Activated CD4-positive, alpha-beta T cell treated with anti-CD3 and anti-CD28 coated beads, Interleukin-2, amount 50 U/mL, for 48 hours (primary cell): ENCODE data around the gene ZNF841.
"Not testable (repeated sequence)": the region's sequence is repeated elsewhere in the genome, so short reads cannot be mapped to it uniquely, and the experiment has no call there.

Experiments used
- DNase-seq, 2 experiments: peaks; one replicate each; pipeline ENCODE4 v3.0.0-alpha.2; 2020

Gene ZNF841

GRCh38 chr19:52066258-52066863 lies 29.2 kb downstream of the ZNF841 start:
- no peak for DNase-seq

DNA sequence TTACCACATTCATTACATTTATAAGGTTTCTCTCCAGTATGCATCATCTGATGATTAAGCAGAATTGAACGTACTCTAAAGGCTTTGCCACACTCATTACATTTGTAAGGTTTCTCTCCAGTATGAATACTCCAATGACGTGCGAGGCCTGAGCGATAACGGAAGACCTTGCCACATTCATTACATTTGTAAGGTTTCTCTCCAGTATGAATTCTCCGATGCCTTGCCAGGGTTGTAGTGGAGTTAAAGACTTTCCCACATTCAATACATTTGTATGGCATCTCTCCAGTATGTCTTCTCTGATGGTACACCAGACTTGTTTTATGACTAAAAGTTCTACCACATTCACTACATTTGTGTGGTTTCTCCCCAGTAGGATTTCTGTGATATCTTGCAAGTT lies 30.2 kb downstream of the ZNF841 start:
- no peak for DNase-seq

- not testable (repeated sequence) for DNase-seq
Observed at GRCh38 chr19:52056480-52056879, 39.1 kb downstream of the ZNF841 start.

DNA sequence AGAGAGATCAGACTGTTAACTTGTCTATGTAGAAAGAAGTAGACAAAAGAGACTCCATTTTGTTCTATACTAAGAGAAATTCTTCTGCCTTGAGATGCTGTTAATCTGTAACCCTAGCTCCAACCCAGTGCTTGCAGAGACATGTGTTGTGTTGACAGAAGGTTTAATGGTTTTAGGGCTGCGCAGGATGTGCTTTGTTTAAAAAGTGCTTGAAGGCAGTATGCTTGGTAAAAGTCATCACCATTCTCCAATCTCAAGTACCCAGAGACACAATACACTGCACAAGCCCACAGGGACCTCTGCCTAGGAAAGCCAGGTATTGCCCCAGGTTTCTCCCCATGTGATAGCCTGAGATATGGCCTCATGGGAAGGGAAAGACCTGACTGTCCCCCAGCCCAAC lies 43.8 kb downstream of the ZNF841 start:
- not testable (repeated sequence) for DNase-seq

DNA sequence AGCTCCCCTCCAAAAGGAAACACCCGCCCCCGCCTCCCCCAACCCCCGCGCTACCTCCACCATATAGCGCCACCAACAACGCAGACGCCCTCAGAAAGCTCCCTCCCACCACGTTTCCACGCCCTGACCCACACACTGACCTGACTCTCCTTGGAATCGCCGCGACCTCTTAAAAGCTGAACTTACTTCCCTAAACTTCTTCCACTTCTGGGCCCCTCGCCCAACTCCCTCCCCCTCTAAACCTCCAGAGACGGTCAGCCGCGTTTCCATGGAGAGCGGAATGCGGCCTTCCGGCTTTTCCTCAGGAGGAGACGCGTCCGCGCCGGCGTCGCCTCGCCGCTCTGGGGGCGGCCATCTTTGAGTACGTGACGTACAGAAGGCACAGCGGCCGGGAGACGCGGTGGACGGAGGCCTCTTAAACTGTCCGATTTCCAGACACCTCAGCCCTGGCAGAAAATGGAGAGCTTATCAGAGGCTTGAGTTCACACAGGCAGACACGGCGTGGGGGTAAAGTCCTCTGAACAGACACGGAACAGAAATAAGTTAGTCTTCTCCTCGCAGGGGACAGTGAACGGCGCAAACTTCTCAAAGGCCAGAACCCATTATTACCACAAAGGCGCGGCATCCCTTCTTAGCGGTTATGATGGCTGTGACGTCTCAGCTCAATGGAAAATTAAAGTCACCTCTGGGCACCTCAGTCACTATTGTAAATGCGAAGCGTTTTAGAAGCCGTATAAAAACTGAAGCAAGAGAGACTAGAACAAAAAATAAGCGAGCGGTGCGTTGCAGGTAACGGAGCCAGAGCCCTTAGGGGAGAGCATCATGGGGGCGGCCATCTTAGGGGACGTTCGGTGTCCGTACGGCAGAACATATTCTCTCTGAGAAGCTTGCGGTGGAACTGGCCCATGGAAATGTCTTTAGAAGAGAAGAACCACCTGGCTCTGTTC lies 46.7 kb downstream of the ZNF841 start, which contains the start of gene ZNF432:
ZNF432 (minus strand) TSS at position 284 of the 947 bp plus-strand sequence. CDS start 1,970 bp downstream, outside the sequence.
- DNase-seq: peak; percentile 79 to 85

DNA sequence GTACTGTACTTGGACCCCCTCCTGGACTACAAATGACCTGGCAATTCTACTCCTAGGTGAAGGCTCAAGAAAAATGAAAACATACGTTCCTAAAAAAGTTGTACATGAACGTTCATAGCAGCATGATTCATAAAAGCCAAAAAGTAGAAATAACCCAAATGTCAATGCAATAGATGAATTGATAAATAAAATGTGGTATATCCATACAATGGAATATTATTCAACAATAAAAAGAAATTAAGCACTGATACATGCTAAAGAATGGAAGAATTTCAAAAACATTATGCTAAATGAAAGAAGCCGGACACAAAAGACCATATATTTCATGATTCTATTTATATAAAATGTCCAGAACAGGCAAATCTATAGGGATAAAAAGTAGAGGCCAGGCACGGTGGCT lies 56.4 kb downstream of the ZNF841 start:
- no peak for DNase-seq

DNA sequence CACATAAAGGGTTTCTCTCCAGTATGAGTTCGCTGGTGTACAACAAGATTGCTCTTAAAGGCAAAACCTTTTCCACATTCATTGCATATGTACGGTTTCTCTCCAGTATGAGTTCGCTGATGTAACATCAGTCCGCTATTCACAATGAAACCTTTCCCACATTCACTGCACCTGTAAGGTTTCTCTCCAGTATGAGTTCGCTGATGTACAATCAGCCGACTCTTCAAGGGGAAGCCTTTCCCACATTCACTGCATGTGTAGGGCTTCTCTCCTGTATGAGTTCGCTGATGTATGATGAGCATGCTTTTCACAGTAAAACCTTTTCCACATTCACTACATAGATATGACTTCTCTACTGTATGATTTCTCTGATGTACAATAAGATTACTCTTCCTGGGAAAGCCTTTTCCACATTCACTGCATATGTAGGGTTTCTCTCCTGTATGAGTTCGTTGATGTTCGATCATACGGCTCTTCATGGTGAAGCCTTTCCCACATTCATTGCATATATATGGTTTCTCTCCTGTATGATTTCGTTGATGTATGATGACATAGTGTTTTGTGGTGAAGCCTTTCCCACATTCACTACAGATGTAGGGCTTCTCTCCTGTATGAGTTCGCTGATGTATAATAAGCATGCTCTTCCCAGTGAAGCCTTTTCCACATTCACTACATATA lies 61.4 kb downstream of the ZNF841 start:
- no peak for DNase-seq

- no peak for DNase-seq
Observed at GRCh38 chr19:52028780-52029123, 66.8 kb downstream of the ZNF841 start.

- DNase-seq: peak; percentile 83 to 87
Observed at GRCh38 chr19:52028027-52028779, 67.4 kb downstream of the ZNF841 start, which contains the start of gene ZNF614. Gene ZNF614, minus strand, starts transcription at chr19:52028379. Its CDS starts 2,634 bp downstream, at chr19:52025745.

GRCh38 chr19:52026255-52026990 lies 69.1 kb downstream of the ZNF841 start:
- not testable (repeated sequence) for DNase-seq

GRCh38 chr19:52024478-52024877 lies 71.1 kb downstream of the ZNF841 start:
- not testable (repeated sequence) for DNase-seq

GRCh38 chr19:52022193-52022592 lies 73.4 kb downstream of the ZNF841 start:
- no peak for DNase-seq

GRCh38 chr19:52020506-52020905 lies 75.1 kb downstream of the ZNF841 start:
- no peak for DNase-seq
